HG03521 (cell line): ENCODE data around the gene GABRR3.

Source experiments
- ATAC-seq: cut with Tn5 transposase; IDR thresholded peaks from one replicate; pipeline ENCODE4 v1.9.1; 2021; ENCODE audit warnings: mild to moderate bottlenecking, moderate library complexity; ENCODE audit not compliant: unreplicated experiment

The GABRR3 gene

DNA sequence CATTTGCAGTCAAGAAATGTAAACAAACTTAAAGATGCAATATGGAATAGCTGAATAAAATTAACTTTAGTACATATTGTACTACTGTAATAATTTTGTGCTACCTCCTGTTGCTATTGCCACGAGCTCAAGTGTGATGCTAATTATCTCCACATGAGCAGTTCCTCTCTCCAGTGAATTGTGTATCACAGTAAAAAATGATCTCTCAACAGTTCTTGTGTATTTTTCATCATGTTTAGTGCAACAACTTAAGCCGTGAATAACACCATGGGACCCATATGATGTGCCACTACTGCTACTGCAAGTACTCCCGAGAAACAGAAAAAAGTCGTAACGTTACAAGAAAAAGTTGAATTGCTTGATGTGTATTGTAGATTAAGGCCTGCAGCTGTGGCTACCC is 75.2 kb downstream of the GABRR3 start:
- ATAC-seq, result no peak

DNA sequence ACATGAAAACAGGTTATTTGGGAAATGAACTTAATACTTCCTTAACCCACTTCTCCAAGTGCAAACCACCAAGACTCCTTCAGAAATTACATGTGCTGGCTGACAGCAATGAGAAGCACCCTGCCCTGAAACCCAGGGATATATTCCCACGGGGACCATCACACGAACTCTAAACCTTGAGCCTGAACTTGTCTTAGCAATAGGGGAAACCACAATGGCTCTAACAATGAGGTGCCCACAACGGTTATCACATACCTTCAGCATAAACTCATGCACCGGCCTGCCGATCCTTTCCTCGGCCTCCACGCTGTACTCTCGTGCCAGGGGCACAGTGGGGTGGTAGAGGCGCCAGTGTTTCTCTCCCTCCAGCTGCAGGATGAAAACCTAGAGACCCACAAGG is 76.3 kb downstream of the GABRR3 start:
- ATAC-seq, result no peak

DNA sequence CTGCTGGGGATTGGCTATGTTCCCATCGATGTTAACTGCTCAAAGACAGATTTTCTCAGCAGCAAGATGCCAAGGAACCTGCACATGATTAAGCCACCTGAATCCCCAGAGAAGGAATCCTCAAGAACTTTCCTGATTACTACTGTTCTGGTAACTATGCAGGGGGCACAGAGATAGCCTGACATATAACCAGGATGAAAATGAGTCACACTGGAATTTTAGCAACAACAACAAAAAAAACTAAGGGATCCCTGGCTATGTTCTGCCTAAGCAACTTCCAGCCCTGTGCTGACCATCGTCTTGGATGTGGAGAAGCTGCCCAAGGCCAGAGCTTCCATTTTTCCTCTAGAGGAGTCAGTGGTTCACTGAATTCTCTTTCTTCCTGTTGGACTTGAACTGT is 76.7 kb downstream of the GABRR3 start:
- no peak for ATAC-seq

DNA sequence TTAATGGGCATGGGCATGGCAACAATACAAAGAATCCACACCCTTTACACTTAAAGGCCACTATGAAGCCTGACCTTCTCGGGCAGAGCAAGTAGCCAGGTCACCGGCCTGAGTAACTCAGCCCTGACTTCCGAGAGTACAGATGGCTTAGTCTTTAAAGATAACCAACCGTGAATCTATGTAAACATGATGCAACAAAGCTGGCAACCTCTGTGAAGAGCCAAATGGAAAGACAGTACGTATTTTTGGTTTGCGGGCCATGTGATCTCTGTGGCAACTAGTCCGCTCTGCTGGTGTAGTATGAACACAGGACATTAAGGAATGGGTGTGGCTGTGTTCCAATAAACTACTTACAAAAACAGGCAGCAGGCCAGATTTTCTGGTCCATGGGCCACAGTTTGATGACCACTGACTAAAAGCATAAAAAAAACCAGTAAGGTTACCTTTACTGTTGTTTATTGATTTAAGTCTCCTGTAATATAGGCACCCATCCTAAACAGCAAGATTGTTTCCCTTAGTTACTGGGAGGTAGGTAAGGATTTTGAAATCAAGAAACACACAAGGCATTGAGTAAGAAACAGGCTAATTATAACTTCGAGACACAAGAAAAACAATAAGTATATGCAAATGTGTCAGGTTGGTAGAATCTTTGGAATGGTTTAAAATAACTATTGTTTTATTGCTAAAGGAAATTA is 77.4 kb downstream of the GABRR3 start:
- ATAC-seq, result no peak

DNA sequence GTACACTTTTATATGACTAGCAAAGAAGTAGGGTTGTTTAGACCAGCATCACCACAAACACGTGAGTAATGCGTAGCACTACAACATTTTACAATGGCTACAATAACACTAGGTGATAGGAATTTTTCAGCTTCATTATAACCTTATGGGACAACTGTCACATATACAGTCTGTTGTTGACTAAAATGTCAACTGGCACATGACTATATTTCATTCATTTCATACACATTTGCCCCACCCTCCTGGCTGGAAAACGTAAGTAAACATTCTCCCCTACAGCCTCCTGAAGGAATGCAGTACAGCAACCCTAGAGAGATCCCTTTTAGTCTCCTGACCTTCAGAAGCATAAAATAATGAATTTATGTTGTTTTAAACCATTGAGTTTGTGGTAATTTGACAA is 79.1 kb downstream of the GABRR3 start:
- no peak for ATAC-seq

DNA sequence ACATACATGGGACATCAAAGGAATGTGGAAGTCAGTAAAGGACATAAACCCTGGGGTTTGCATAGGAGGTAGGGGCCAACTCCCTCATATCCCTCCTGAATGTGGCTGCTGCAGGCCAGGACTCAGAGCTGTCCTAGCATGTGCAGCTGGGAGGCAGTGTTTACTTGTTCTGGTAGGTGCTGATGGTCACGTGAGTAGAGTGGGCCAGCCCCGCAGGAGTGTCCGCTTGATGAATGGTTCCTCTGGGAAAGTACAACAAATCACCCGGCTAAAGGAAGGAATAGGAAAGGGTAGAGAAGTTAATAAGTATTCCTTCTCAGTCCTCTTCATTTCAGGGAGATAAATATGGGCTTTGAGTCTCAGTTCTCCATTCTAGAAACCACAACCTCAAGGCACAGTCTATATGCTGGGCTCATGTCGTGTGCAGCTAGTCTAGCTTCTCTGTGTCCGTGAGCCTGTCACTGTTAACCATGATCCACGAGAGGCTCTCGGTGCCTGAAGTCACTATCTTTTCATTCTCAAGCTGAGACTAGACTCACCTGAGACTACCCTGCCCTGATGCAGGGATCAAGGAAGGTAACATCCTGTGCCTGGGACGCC is 80.8 kb downstream of the GABRR3 start:
- no peak for ATAC-seq

DNA sequence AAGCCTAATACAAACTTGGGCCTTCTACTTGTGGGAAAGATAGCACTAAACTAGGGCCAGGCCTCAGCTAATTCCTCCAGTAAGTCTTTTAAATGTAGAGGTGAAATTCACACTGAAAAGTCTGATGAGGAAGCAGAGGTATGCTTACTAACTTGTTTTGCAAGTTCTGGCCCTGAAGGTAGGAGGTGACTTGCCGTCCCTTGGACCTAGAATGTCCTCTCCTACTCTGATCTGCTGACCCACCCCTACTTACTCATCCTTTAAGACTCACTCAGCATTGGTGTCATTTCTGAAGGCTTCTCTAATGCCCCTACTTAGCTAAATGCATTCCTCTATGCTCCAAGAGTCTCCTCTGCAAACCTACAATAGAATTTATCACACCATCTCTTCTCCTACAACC is 82.2 kb downstream of the GABRR3 start:
- no peak for ATAC-seq

DNA sequence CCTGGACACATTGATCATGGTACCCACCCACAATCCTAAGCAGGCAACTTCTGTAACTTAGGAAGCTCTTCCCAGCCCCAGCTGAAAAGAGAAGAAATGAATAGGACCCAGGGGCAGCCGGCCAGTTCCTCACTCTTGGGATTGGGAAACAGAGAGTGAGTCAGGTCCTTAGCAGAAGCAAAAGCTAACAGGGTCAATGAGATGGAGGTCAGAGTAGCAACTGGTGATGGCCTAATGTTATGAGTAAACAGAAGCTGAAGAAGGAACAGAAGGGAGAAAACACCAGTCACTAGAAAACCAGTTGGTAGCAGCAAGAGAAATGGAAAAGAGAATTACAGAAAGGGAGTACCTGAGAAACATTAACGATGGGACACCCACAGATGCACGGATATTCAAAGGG is 82.8 kb downstream of the GABRR3 start:
- ATAC-seq, result no peak

DNA sequence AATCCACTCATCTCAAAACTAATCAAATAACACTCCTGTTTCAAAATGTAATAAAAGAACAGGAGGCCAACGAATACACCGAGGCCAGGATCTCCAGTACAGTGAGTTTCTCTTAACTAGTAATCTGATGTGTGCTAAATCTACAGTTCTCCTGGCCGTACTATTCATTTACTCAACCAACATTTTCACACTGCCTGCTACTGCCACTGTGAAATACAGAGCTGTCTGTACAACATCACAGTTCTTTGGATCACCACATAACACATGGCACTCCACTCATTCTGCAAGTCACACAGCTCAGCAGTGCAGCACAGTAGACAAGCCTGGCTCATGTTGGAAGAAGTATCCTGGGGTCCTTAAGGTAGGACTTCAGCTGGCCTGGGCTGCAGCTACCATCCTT is 84.8 kb downstream of the GABRR3 start:
- ATAC-seq, result no peak

DNA sequence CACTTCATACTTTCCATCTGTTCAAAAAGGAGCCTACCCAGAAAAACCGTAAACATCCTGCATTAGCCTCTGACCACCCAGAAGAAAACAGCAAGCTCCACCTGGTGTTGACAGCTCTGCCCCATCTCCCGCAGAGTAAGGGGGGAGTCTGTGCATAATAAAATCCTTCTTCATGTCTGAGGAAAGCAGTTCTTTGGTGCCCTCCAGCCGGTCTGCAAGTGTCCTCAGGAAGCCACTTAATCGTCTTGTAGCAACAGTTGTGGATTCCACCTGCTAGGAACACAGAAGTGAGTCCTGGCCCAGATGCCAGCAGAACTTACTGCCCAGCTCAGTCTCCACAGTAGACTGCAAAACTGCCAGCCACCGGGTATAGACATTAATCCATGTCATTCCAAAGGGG is 85.4 kb downstream of the GABRR3 start:
- no peak for ATAC-seq

DNA sequence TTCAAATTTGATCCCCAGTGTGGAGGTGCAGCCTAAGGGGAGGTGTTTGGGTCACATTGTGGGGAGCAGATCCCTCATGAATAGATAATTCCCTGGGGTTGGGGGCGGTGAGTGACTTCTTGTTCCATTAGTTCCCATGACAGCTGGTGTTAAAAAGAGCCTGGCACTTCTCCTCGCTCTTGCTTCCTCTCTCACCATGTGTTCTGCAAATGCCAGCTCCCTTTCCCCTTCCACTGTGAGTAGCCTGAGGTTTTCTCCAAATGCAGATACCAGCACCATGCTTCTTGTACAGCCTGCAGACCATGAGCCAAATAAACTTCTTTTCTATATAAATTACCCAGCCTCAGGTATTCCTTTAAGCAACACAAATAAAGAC is 86.0 kb downstream of the GABRR3 start:
- no peak for ATAC-seq

DNA sequence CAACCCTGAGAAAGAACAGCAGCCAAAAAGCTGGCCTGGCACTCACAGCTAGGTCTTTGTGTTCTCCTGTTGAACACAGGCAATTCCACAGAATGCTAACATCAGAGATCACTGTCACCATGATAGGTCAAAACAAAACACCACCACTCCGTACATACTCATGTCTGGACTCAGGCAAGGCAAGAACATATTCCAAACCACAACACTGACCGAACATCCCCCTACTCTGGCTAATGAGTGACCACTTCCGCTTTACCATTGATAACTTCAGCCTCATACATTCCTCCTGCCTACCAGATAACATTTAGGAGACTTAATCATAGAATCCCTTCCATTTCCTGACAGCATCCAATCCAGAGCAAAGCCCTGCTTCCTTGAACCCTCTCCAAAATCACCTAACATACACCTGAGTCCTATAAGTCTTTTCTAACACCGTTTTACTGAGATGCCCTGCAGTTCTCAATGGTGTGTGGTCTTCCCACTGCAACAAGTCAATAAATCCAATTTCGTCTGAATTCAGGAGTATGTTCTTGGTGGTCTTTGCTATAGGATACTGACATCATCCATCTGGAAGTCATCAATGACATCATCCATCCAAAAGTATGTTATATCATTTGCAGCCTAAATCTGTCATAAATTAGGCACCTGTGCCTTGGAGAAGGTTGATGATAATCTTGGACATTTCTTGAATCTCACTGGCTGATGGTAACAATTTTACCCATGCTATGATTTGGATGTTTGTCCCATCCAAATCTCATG is 86.6 kb downstream of the GABRR3 start:
- no peak for ATAC-seq

DNA sequence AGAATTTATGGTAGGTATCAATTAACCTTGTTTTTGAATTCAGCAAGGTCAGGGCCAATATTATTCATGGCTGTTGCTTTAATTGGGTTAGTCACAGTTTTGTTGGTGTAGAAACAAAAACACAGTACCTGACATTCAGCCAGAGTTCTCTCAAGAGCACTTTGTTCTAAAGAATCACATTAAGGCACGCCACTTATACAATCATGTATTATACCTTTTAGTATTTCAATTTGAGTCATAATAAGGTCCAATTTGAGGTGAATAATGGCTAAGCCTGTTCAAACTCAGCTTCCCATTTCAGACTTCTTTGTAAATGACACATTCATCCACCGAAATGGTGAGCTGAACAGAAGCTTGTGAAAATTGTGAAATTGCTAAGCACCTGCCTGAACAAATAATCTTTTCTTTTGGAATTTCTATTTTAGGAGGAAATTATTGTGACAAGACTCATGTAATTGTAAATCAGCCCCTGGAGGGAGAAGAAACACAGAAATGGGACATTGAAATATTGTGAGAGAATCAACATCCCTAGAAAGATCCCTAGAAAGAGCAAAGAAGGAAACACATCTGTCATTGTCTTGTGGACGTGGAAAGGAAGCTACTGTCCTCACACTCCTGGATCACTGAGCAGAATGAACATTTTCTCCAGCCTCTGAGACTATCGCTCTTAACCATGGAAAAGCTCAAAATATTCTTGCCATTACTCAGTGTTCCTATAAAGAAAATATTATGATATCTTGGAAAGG is 92.1 kb downstream of the GABRR3 start:
- ATAC-seq, result no peak

DNA sequence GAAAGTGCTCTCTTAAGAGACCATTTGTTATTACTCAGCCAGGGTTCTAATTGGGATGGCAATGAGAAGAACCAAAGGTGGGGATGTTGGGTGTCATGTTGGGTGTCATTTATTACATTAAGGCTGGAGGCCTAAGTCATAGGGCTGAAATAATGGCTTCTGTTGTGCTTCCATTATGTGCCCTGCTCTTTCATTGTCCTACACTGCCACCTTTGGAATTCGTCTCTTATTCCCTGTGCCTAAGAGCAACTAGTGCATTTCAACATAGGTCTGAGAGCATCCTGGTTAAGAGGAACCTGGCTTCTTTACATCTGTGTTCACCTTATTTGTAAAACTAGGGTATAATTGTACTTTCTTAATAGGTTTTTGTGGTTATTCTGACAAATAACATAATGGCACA is 95.1 kb downstream of the GABRR3 start:
- ATAC-seq, result no peak

DNA sequence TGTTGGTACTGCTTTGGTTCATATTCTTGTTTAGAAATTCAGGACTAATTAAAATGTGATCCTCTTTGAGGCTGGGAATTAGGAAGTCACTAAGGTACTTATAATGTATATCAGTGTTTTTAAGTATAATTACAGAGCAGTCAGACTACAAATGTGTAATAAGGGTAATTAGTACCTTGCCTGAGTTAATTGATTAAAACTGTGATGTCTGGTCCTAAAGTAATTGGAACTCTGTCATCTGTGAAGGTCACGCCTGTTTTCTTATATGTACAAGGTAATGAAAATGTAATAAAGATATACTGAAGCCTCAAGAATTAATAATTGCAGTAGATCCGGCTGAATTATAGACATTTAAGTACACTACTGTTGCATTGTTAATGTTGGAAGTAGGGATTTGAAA is 95.7 kb downstream of the GABRR3 start:
- ATAC-seq, result no peak

DNA sequence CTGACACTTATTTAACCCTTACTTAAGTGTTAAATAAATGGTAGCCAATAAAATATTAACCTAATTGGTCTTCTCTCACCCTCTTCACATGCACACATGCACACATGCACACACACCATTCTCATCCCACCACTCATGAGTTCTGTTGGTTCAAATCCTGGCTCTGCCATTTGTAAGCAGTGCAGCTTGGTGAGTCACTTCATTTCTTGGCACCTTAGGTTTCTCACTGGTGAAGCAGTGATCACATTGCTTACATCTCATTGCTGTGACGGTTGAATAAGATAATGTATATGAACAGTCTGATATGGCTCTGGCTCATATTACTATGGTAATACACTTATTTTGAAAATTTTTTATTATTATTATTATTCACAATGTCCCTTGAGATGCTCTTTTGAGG is 96.7 kb downstream of the GABRR3 start:
- no peak for ATAC-seq

DNA sequence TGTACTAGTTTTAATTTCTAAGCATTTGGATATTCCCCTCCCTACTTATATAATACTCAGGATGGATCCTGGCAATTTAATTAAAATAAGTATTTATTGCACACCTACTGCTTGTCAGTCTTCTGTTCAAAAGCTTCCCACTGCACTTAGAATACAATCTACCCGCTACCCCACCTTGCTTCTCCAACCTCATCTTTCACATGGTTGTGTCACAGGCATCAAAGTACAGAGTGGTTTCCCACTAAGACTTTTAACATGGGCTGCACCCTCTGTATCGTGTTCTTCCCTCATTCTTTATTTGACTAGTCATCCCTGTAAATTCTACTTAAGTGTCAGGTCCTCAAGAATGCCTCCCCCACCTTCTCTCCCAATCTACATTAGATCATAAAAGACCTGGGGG is 97.9 kb downstream of the GABRR3 start:
- ATAC-seq, result no peak

DNA sequence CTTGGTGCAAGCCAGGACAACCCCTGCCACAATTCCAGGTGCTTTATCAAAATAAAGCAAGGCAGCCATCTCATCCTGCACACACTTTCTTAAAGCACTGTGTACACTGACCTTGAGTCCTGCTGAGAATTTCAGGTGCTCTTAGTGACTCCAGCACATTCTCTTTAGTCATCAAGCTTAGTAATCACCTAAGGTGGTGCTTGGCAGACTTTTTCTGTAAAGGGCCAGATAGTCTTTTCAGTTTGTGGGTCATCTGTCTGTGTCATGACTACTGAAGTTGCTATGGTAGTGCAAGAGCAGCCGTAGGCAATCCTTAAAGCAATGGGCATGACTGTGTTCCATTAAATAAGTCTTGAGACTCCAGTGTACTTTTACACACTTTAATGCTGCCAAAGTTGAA is 99.3 kb downstream of the GABRR3 start:
- no peak for ATAC-seq
